ENCODE data around the gene MEI1.

GRCh38 chr22:41650229-41650628, 49.1 kb upstream of the MEI1 start:
- no peak for TF ChIP-seq CTCF (conservative IDR thresholded peaks at IDR 0.05; ENCODE audit: low read depth, low read length)
- TF ChIP-seq EZH2 (IDR thresholded peaks at IDR 0.05; ENCODE audit: borderline replicate concordance, low read depth, low read length, poor library complexity, severe bottlenecking): no peak

All from A673 (cell line).